H9 (cell line): ENCODE results near the gene ZNF771. TPM values are rescaled to one million over a fixed set of nuclear protein-coding genes. Genes with fewer than 3 reads are reported as not detected.

Experiments used
- DNase-seq: peaks from one replicate; pipeline ENCODE4 v3.0.0-alpha.2; 2017
- H2AFZ ChIP-seq: one replicate; pipeline ENCODE4 v1.6.1; 2013; ENCODE audit warnings: mild to moderate bottlenecking, low read length, control low read depth, moderate library complexity
- H2AK5ac ChIP-seq: 2 replicates; pipeline ENCODE4 v1.6.1; 2013; ENCODE audit warnings: low read length, control low read depth, mixed read lengths; ENCODE audit not compliant: insufficient read length
- H2BK120ac ChIP-seq: one replicate; pipeline ENCODE4 v1.6.1; 2013; ENCODE audit warnings: low read depth, mild to moderate bottlenecking, low read length, control low read depth, inconsistent platforms; ENCODE audit not compliant: poor library complexity, severe bottlenecking
- H2BK12ac ChIP-seq: 2 replicates; pipeline ENCODE4 v1.6.1; 2013; ENCODE audit warnings: low read length, control low read depth, mixed read lengths, low read depth; ENCODE audit not compliant: insufficient read length
- H2BK15ac ChIP-seq: 2 replicates; pipeline ENCODE4 v1.6.1; 2013; ENCODE audit warnings: low read depth, low read length, control low read depth
- H2BK20ac ChIP-seq: one replicate; pipeline ENCODE4 v1.6.1; 2013; ENCODE audit warnings: low read depth, mild to moderate bottlenecking, low read length, control low read depth, inconsistent platforms; ENCODE audit not compliant: poor library complexity, severe bottlenecking
- H2BK5ac ChIP-seq: 2 replicates; pipeline ENCODE4 v1.6.1; 2013; ENCODE audit warnings: low read length, control low read depth, mixed read lengths; ENCODE audit not compliant: insufficient read length
- H3K14ac ChIP-seq: 2 replicates; pipeline ENCODE4 v1.6.1; 2013; ENCODE audit warnings: low read length, control low read depth; ENCODE audit not compliant: insufficient read depth
- H3K18ac ChIP-seq: 2 replicates; pipeline ENCODE4 v1.6.1; 2013; ENCODE audit warnings: low read depth, mild to moderate bottlenecking, mixed read lengths, low read length, control low read depth; ENCODE audit not compliant: insufficient read length
- H3K23ac ChIP-seq: 2 replicates; pipeline ENCODE4 v1.6.1; 2013; ENCODE audit warnings: low read length, control low read depth, mixed read lengths, low read depth; ENCODE audit not compliant: insufficient read length
- H3K23me2 ChIP-seq: 2 replicates; pipeline ENCODE4 v1.6.1; 2013; ENCODE audit warnings: low read depth, mild to moderate bottlenecking, mixed read lengths, low read length, control low read depth; ENCODE audit not compliant: insufficient read length, poor library complexity, severe bottlenecking
- H3K27ac ChIP-seq: 2 replicates; pipeline ENCODE4 v1.5.1; 2013; ENCODE audit warnings: low read length, control low read depth, mixed read lengths, low read depth; ENCODE audit not compliant: insufficient read length
- H3K27me3 ChIP-seq: 2 replicates; pipeline ENCODE4 v1.6.1; 2013; ENCODE audit warnings: low read length, control low read depth, inconsistent platforms; ENCODE audit not compliant: insufficient read depth
- H3K4ac ChIP-seq: 2 replicates; pipeline ENCODE4 v1.6.1; 2013; ENCODE audit warnings: low read depth, mild to moderate bottlenecking, control low read depth, inconsistent platforms, low read length, moderate library complexity
- H3K4me1 ChIP-seq: 2 replicates; pipeline ENCODE4 v1.6.1; 2013; ENCODE audit warnings: low read length, control low read depth, inconsistent platforms; ENCODE audit not compliant: insufficient read depth
- H3K4me2 ChIP-seq: 2 replicates; pipeline ENCODE4 v1.6.1; 2013; ENCODE audit warnings: low read length, control low read depth, mixed read lengths; ENCODE audit not compliant: insufficient read length, insufficient read depth
- H3K56ac ChIP-seq: 2 replicates; pipeline ENCODE4 v1.6.1; 2013; ENCODE audit warnings: low read depth, mild to moderate bottlenecking, mixed read lengths, low read length, control low read depth; ENCODE audit not compliant: insufficient read length
- H3K79me1 ChIP-seq: 2 replicates; pipeline ENCODE4 v1.6.1; 2013; ENCODE audit warnings: low read depth, mild to moderate bottlenecking, moderate library complexity, low read length, control low read depth, inconsistent platforms; ENCODE audit not compliant: insufficient read depth, poor library complexity, severe bottlenecking
- H3K79me2 ChIP-seq: 2 replicates; pipeline ENCODE4 v1.6.1; 2013; ENCODE audit warnings: low read length, control low read depth, inconsistent platforms; ENCODE audit not compliant: insufficient read depth
- H3K9ac ChIP-seq: 2 replicates; pipeline ENCODE4 v1.6.1; 2013; ENCODE audit warnings: low read length, control low read depth, mixed read lengths; ENCODE audit not compliant: insufficient read length; ENCODE audit errors: extremely low read depth
- H3K9me3 ChIP-seq: one replicate; pipeline ENCODE4 v1.6.1; 2013; ENCODE audit warnings: low read depth, low read length, inconsistent platforms; ENCODE audit not compliant: control insufficient read depth
- H3T11ph ChIP-seq: one replicate; pipeline ENCODE4 v1.6.1; 2013; ENCODE audit warnings: mild to moderate bottlenecking, low read length, control low read depth, inconsistent platforms
- H4K20me1 ChIP-seq: one replicate; pipeline ENCODE4 v1.6.1; 2013; ENCODE audit not compliant: control insufficient read depth, insufficient read length, insufficient read depth
- H4K5ac ChIP-seq: 2 replicates; pipeline ENCODE4 v1.6.1; 2013; ENCODE audit warnings: low read depth, mild to moderate bottlenecking, mixed read lengths, low read length, control low read depth; ENCODE audit not compliant: insufficient read length
- H4K8ac ChIP-seq: replicated peaks from 2 replicates; pipeline ENCODE4 v1.6.1; 2013; ENCODE audit warnings: low read length, control low read depth, mixed read lengths, low read depth; ENCODE audit not compliant: insufficient read length
- H4K91ac ChIP-seq: 2 replicates; pipeline ENCODE4 v1.6.1; 2013; ENCODE audit warnings: low read depth, mild to moderate bottlenecking, moderate library complexity, mixed read lengths, low read length, control low read depth; ENCODE audit not compliant: insufficient read length
- H3K27ac Mint-ChIP-seq, 3 experiments: 2 replicates in 2 of 3; 3 replicates in 1 of 3; pipeline ENCODE4 v1.8.0; 2020 to 2021; ENCODE audit warnings: mixed read lengths in 3 of 3, mild to moderate bottlenecking in 1 of 3, moderate library complexity in 1 of 3
- H3K27me3 Mint-ChIP-seq: 2 replicates; pipeline ENCODE4 v1.8.0; 2021; ENCODE audit warnings: low read depth, mild to moderate bottlenecking, moderate library complexity, mixed read lengths
- H3K36me3 Mint-ChIP-seq, 3 experiments: 2 replicates in 2 of 3; 3 replicates in 1 of 3; pipeline ENCODE4 v1.8.0; 2020 to 2021; ENCODE audit warnings: low read depth in 3 of 3, mixed read lengths in 3 of 3; ENCODE audit not compliant: insufficient read depth in 1 of 3
- H3K4me1 Mint-ChIP-seq, 2 experiments: 2 replicates each; pipeline ENCODE4 v1.8.0; 2020; ENCODE audit warnings: mixed read lengths in 2 of 2
- H3K4me3 Mint-ChIP-seq, 2 experiments: 2 replicates in 1 of 2; 3 replicates in 1 of 2; pipeline ENCODE4 v1.8.0; 2020 to 2021; ENCODE audit warnings: mild to moderate bottlenecking in 2 of 2, mixed read lengths in 2 of 2, moderate library complexity in 1 of 2
- H3K9me3 Mint-ChIP-seq, 2 experiments: 2 replicates in 1 of 2; 3 replicates in 1 of 2; pipeline ENCODE4 v1.8.0; 2020; ENCODE audit warnings: mild to moderate bottlenecking in 2 of 2, mixed read lengths in 2 of 2, moderate library complexity in 1 of 2
- CTCF ChIP-seq: fragments of 200-600 bp; sonication (generic); conservative IDR thresholded peaks from 3 replicates; pipeline ENCODE4 v1.8.0; 2021; ENCODE audit warnings: antibody characterized with exemption, mild to moderate bottlenecking
- WGBS: extraction: QIAGEN DNeasy Blood & Tissue Kit; methylation state at CpG from one replicate; pipeline ENCODE4 v1.1.7; 2013; ENCODE audit warnings: missing lambda C conversion rate, low lambda C conversion rate, mixed read lengths; ENCODE audit not compliant: insufficient read length; ENCODE audit errors: extremely low coverage; 5-methylcytosine and 5-hydroxymethylcytosine counted together
- total RNA-seq: library from RNA; stranded (reverse); gene quantifications from 2 replicates; pipeline ENCODE4 v1.2.1, GENCODE V29; 2021

ZNF771 gene
- total RNA-seq, 1 experiment from 2014 or later = 10.5 TPM

GRCh38 chr16:30416624-30417528 is 9.5 kb downstream of the ZNF771 start:
- no peak overlapping the region for H3K14ac ChIP-seq
- H4K5ac ChIP-seq = no peak overlapping the region
- no peaks in the 10 kb centered on the region for H3K27me3 ChIP-seq
- H3K79me2 ChIP-seq = no peaks in the 10 kb centered on the region
- peak overlapping the region; percentile 48 for H3K4me2 ChIP-seq
- no peak overlapping the region for H2AK5ac ChIP-seq
- H3K23ac ChIP-seq = no peak overlapping the region
- no peaks in the 10 kb centered on the region for H3K4me1 ChIP-seq
- TF ChIP-seq CTCF = no peak
- no peak overlapping the region for H2BK12ac ChIP-seq
- no peak overlapping the region for H4K8ac ChIP-seq
- H3K79me1 ChIP-seq = no peaks in the 10 kb centered on the region
- H3K4me3 Mint-ChIP-seq = peak overlapping the region; percentile 44 to 61
- no peak overlapping the region for H2BK20ac ChIP-seq
- H3K9me3 Mint-ChIP-seq = no peaks in the 10 kb centered on the region; a peak in 1 of 5 replicates
- H3K4ac ChIP-seq = no peak overlapping the region
- H3K27ac ChIP-seq = no peak overlapping the region
- H4K91ac ChIP-seq = no peak overlapping the region
- no peak overlapping the region for H3K9ac ChIP-seq
- H3K27me3 Mint-ChIP-seq = no peaks in the 10 kb centered on the region; the same call in none of the 2 replicates
- H3K9me3 ChIP-seq = no peaks in the 10 kb centered on the region
- H2BK5ac ChIP-seq = no peak overlapping the region
- H3K27ac Mint-ChIP-seq = no peak overlapping the region
- H3K4me1 Mint-ChIP-seq = peaks cover 7 to 12% of the 10 kb centered on the region in 2 experiments
- no peak overlapping the region for H2BK120ac ChIP-seq
- WGBS = no CpG with 5 or more reads among the region's 18 CpGs
- H2BK15ac ChIP-seq = no peak overlapping the region
- H3T11ph ChIP-seq = no peak overlapping the region
- no peak overlapping the region for H3K56ac ChIP-seq
- no peak overlapping the region for H2AFZ ChIP-seq
- DNase-seq = no peak
- peaks cover 23 to 44% (median 44%) of the 10 kb centered on the region in 3 experiments; a peak in 6 of 7 replicates for H3K36me3 Mint-ChIP-seq
- peaks cover 8% of the 10 kb centered on the region for H3K23me2 ChIP-seq
- H3K18ac ChIP-seq = no peak overlapping the region
- no peaks in the 10 kb centered on the region for H4K20me1 ChIP-seq
